Stomach (tissue), 9 donors: ENCODE results near the gene ING2. TPM values are rescaled to one million over a fixed set of nuclear protein-coding genes. Genes with fewer than 3 reads are reported as not detected.

ENCODE experiments used
- DNase-seq, 2 donors: peaks; one replicate each; pipeline versions ENCODE4 v3.0.0 to v3.0.0-alpha.2; 2013 to 2019
- H3K27ac ChIP-seq, 5 donors: fragments of 200-600 bp in 4 of 5; sonication (generic) in 4 of 5; one replicate each; pipeline ENCODE4 v1.5.1; 2013 to 2019; ENCODE audit warnings: mild to moderate bottlenecking in 1 of 5, moderate library complexity in 1 of 5
- H3K27me3 ChIP-seq, 3 donors: fragments of 200-600 bp; sonication (generic); one replicate each; pipeline ENCODE4 v1.5.1; 2017 to 2019; ENCODE audit warnings: mixed run types in 1 of 3
- H3K36me3 ChIP-seq, 4 donors: fragments of 200-600 bp; sonication (generic); 1 replicate in 3 of 4; 2 replicates in 1 of 4; pipeline ENCODE4 v1.5.1; 2016 to 2019
- H3K4me1 ChIP-seq, 4 donors: fragments of 200-600 bp; sonication (generic); one replicate each; pipeline ENCODE4 v1.5.1; 2016 to 2019
- H3K4me3 ChIP-seq, 4 donors: fragments of 200-600 bp; sonication (generic) in 3 of 4; one replicate each; pipeline ENCODE4 v1.5.1; 2016 to 2019; ENCODE audit warnings: mild to moderate bottlenecking in 1 of 4
- H3K9me3 ChIP-seq, 4 donors: fragments of 200-600 bp; sonication (generic); one replicate each; pipeline ENCODE4 v1.5.1; 2016 to 2019
- EP300 ChIP-seq: sonication (generic); formaldehyde crosslinking; IDR thresholded peaks from one replicate; pipeline ENCODE4 v1.6.1; 2017; ENCODE audit warnings: antibody characterized with exemption
- POLR2A ChIP-seq, 4 donors: fragments of 450-650 bp; IDR thresholded peaks; one replicate each; pipeline ENCODE4 v1.6.1; 2016; ENCODE audit warnings: antibody characterized with exemption in 4 of 4, control low read depth in 2 of 4, mild to moderate bottlenecking in 1 of 4, moderate library complexity in 1 of 4
- POLR2AphosphoS5 ChIP-seq, 3 donors: sonication (generic); formaldehyde crosslinking; IDR thresholded peaks; one replicate each; pipeline ENCODE4 v1.6.1; 2016; ENCODE audit warnings: antibody characterized with exemption in 3 of 3
- WGBS, 5 donors: extraction: QIAGEN DNeasy Blood & Tissue Kit in 3 of 5; methylation state at CpG; one replicate each; pipeline versions ENCODE4 v1.1.5 to v1.1.7; 2013 to 2018; 5-methylcytosine and 5-hydroxymethylcytosine counted together
- intact Hi-C: fragments of 100-400 bp; cut with DNase I; formaldehyde crosslinking; loops from one replicate; pipeline ENCODE4 v1.15.1; 2023; ENCODE audit warnings: low total_unique reads
- polyA plus RNA-seq, 3 donors: library from polyadenylated mRNA; stranded (reverse); fragments of 200-250 nt; gene quantifications; one replicate each; pipeline ENCODE4 v1.2.3, GENCODE V29; 2013
- total RNA-seq, 5 donors: library from RNA; depleted of rRNA; stranded (reverse); fragments of >200 nt; gene quantifications; one replicate each; pipeline versions ENCODE4 v1.1.0 to v1.2.3, GENCODE V29; 2014 to 2016
- TF ChIP-seq, protein P1 (sequence below), 7 experiments: fragments of 450-650 bp in 4 of 7; fragments of 200-600 bp in 3 of 7; sonication (generic) in 3 of 7; IDR thresholded peaks; one replicate each; pipeline ENCODE4 v1.5.1; 2016 to 2019; ENCODE audit warnings: antibody characterized with exemption in 7 of 7, control low read depth in 2 of 7, mild to moderate bottlenecking in 1 of 7
- donor health status: healthy with polysubstance abuse.
- donor health status: Bipolar disorder and iron deficiency.
- donor health status: healthy.

Gene ING2
- total and polyA plus RNA-seq, 8 donors, result 0.45 to 15.2 (median 8.1) TPM

DNA sequence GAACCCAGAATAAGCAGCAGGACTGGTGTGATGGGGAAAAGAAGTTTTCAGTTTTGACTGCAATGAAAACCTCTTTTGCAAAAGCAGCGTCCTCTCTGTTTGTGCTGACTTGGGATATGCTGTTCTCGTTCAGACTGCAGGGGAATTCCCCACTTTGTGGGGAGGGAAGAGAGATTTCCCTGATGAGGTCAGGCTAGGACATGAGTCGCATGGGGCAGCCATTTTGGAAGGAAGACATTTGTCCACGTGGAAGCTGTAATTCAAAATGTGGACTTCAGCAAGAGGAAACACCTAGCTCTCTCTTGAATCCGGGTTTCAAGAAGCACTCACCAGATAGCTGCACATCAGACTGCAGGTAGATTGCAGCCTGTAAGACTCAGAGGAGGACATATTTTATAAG lies 39.3 kb downstream of the ING2 start:
- intact Hi-C loops, result no loop called here
- WGBS, 5 donors, result 71 to 84% (median 78%) methylated on average over 5 of the region's 5 CpGs
- DNase-seq, result no peak
- Histone ChIP-seq H3K9me3 (peaks cover 0 to 13% (median 5%) of the 10 kb centered on the region in 4 donors), H3K27me3 (no peaks in the 10 kb centered on the region), H3K4me1 (peaks cover 0 to 22% (median 13%) of the 10 kb centered on the region in 4 donors), H3K4me3 (no peak overlapping the region), H3K36me3 (no peaks in the 10 kb centered on the region), H3K27ac (no peak overlapping the region)
- no peak for TF ChIP-seq POLR2A (IDR thresholded peaks at IDR 0.05)
- TF ChIP-seq POLR2AphosphoS5 (IDR thresholded peaks at IDR 0.05), result no peak
- TF ChIP-seq, protein P1, sequence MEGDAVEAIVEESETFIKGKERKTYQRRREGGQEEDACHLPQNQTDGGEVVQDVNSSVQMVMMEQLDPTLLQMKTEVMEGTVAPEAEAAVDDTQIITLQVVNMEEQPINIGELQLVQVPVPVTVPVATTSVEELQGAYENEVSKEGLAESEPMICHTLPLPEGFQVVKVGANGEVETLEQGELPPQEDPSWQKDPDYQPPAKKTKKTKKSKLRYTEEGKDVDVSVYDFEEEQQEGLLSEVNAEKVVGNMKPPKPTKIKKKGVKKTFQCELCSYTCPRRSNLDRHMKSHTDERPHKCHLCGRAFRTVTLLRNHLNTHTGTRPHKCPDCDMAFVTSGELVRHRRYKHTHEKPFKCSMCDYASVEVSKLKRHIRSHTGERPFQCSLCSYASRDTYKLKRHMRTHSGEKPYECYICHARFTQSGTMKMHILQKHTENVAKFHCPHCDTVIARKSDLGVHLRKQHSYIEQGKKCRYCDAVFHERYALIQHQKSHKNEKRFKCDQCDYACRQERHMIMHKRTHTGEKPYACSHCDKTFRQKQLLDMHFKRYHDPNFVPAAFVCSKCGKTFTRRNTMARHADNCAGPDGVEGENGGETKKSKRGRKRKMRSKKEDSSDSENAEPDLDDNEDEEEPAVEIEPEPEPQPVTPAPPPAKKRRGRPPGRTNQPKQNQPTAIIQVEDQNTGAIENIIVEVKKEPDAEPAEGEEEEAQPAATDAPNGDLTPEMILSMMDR (IDR thresholded peaks at IDR 0.05), result no peak
- no peak for TF ChIP-seq EP300

DNA sequence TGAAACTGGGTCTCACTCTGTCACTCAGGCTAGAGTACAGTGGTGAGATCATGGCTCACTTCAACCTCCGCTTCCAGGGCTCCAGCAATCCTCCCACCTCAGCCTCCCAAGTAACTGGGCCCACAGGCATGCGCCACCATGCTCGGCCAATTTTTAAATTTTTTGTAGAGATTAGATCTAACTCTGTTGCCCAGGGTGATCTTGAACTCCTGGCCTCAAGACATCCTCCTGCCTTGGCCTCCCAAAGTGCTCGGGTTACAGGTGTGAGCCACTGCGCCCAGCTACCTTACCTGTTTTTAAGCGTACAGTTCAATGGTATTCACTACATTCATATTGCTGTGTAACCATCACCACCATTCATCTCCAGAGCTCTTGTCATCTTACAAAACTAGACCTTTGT lies 41.5 kb downstream of the ING2 start:
- H3K27ac ChIP-seq, result no peak overlapping the region
- TF ChIP-seq POLR2A (IDR thresholded peaks at IDR 0.05), result no peak
- no peak for TF ChIP-seq EP300
- TF ChIP-seq POLR2AphosphoS5 (IDR thresholded peaks at IDR 0.05), result no peak
- TF ChIP-seq, protein P1 (IDR thresholded peaks at IDR 0.05), result no peak
- no peaks in the 10 kb centered on the region for H3K36me3 ChIP-seq
- no peak for DNase-seq
- peaks cover 0 to 12% (median 7%) of the 10 kb centered on the region in 4 donors for H3K4me1 ChIP-seq
- H3K9me3 ChIP-seq, result peaks cover 0 to 13% (median 5%) of the 10 kb centered on the region in 4 donors
- intact Hi-C loops, result no loop called here
- H3K27me3 ChIP-seq, result no peaks in the 10 kb centered on the region
- 92 to 97% (median 96%) methylated on average over 6 of the region's 6 CpGs for WGBS, 5 donors
- no peak overlapping the region for H3K4me3 ChIP-seq

DNA sequence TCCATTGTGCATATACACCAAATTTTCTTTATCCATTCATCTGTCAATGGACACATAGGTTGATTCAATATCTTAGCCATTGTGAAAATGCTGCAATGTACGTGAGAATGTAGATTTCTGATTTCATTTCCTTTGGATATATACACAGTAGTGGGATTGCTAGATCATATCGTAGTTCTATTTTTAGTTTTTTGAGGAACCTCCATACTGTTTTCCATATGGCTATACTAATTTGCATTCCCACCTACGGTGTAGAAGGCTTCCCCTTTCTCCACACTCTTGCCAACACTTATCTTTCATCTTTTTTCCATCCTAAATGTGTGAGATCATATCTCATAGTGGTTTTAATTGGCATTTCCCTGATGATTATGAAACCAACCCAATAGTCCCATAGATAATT lies 43.4 kb downstream of the ING2 start:
- intact Hi-C loops, result no loop called here
- 83 to 91% (median 88%) methylated on average over 3 of the region's 3 CpGs for WGBS, 5 donors
- no peaks in the 10 kb centered on the region for H3K27me3 ChIP-seq

DNA sequence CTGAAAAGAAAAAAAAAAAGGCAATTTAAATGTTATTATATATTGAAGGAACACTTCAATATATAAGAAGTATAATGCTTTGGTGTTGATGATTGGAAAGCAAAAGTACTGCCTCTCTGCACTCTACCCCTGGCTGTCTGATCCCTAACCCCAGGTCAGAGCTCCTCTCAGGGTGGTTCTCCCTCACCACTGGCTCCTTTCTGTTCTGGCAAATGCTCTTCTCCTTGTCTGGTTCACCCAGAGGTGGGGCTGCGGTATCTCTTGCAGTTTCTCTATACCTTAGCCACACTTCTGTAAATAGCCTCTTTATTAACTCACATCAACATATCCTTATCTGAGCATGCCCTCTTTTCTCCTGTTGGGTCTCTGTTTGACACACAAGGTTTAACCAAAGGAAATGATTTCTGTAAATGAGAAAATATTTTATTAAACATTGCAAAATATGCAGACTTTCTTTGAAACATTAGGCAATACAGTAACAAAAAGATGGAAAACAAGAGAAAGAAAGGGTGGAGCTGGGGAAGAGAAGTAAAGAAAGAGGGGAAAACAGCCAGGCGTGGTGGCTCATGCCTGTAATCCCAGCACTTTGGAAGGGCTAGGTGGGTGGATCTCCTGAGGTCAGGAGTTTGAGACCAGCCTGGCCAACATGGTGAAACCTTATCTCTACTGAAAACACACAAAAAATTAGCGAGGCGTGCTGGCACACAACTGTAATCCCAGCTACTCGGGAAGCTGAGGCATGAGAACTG lies 45.7 kb downstream of the ING2 start:
- intact Hi-C loops, result no loop called here
- Histone ChIP-seq H3K4me1 (no peaks in the 10 kb centered on the region), H3K27me3 (no peaks in the 10 kb centered on the region), H3K4me3 (no peak overlapping the region), H3K9me3 (no peaks in the 10 kb centered on the region), H3K36me3 (no peaks in the 10 kb centered on the region), H3K27ac (no peak overlapping the region)
- TF ChIP-seq, protein P1 (IDR thresholded peaks at IDR 0.05), result no peak
- TF ChIP-seq POLR2A (IDR thresholded peaks at IDR 0.05) (no peak), POLR2AphosphoS5 (IDR thresholded peaks at IDR 0.05) (no peak), EP300 (no peak)
- no peak for DNase-seq
- WGBS, 5 donors, result 29 to 73% (median 46%) methylated on average over 5 of the region's 5 CpGs

More for the DNA sequence above, 43.4 kb downstream of the ING2 start:
- no peak overlapping the region for H3K27ac ChIP-seq
- TF ChIP-seq POLR2A (IDR thresholded peaks at IDR 0.05) (no peak), EP300 (no peak), POLR2AphosphoS5 (IDR thresholded peaks at IDR 0.05) (no peak)
- TF ChIP-seq, protein P1 (IDR thresholded peaks at IDR 0.05), result no peak
- DNase-seq, result no peak
- H3K9me3 ChIP-seq, result peaks cover 0 to 13% (median 5%) of the 10 kb centered on the region in 4 donors
- no peaks in the 10 kb centered on the region for H3K36me3 ChIP-seq
- H3K4me1 ChIP-seq, result no peaks in the 10 kb centered on the region
- no peak overlapping the region for H3K4me3 ChIP-seq
